Measurements from ENCODE around the gene HOXD8.

DNA sequence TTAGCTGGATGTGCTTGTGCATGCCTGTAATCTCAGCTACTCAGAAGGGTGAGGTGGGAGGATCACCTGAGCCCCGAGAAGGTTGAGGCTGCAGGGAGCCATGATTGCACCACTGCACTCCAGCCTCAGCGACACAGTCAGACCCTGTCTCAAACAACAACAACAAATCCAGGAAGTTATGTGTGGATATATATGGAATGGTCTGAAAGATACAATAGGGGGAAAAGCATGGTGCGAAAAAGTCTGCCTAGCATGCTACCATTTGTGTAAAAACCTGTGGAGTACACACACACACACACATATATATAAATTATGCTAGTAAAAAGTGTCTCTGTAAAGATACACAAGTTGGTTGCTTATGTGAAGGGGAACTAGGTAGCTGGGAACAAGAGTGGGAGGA lies 52.0 kb downstream of the HOXD8 start:
- TF ChIP-seq, protein P1, sequence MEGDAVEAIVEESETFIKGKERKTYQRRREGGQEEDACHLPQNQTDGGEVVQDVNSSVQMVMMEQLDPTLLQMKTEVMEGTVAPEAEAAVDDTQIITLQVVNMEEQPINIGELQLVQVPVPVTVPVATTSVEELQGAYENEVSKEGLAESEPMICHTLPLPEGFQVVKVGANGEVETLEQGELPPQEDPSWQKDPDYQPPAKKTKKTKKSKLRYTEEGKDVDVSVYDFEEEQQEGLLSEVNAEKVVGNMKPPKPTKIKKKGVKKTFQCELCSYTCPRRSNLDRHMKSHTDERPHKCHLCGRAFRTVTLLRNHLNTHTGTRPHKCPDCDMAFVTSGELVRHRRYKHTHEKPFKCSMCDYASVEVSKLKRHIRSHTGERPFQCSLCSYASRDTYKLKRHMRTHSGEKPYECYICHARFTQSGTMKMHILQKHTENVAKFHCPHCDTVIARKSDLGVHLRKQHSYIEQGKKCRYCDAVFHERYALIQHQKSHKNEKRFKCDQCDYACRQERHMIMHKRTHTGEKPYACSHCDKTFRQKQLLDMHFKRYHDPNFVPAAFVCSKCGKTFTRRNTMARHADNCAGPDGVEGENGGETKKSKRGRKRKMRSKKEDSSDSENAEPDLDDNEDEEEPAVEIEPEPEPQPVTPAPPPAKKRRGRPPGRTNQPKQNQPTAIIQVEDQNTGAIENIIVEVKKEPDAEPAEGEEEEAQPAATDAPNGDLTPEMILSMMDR (IDR thresholded peaks at IDR 0.05) = no peak
- TF ChIP-seq EZH2 (IDR thresholded peaks at IDR 0.05) = no peak

All from neural progenitor cell (in vitro differentiated cells).